Articular chondrocyte of knee joint (primary cell): ENCODE measurements around the gene ELMO1. TPM values are rescaled to one million over a fixed set of nuclear protein-coding genes. Genes with fewer than 3 reads are reported as not detected.

Experiments
- small RNA-seq: library from RNA; depleted of rRNA; stranded (forward); fragments of <200 nt; gene quantifications from one replicate; pipeline ENCODE3, GENCODE V24; 2012
- total RNA-seq: library from RNA; depleted of rRNA; stranded (reverse); fragments of >200 nt; gene quantifications from 2 replicates; pipeline ENCODE4 v1.2.3, GENCODE V29; 2012

ELMO1 gene, protein sequence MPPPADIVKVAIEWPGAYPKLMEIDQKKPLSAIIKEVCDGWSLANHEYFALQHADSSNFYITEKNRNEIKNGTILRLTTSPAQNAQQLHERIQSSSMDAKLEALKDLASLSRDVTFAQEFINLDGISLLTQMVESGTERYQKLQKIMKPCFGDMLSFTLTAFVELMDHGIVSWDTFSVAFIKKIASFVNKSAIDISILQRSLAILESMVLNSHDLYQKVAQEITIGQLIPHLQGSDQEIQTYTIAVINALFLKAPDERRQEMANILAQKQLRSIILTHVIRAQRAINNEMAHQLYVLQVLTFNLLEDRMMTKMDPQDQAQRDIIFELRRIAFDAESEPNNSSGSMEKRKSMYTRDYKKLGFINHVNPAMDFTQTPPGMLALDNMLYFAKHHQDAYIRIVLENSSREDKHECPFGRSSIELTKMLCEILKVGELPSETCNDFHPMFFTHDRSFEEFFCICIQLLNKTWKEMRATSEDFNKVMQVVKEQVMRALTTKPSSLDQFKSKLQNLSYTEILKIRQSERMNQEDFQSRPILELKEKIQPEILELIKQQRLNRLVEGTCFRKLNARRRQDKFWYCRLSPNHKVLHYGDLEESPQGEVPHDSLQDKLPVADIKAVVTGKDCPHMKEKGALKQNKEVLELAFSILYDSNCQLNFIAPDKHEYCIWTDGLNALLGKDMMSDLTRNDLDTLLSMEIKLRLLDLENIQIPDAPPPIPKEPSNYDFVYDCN
- 11.9 and 15.3 TPM in 2 replicates for total RNA-seq

DNA sequence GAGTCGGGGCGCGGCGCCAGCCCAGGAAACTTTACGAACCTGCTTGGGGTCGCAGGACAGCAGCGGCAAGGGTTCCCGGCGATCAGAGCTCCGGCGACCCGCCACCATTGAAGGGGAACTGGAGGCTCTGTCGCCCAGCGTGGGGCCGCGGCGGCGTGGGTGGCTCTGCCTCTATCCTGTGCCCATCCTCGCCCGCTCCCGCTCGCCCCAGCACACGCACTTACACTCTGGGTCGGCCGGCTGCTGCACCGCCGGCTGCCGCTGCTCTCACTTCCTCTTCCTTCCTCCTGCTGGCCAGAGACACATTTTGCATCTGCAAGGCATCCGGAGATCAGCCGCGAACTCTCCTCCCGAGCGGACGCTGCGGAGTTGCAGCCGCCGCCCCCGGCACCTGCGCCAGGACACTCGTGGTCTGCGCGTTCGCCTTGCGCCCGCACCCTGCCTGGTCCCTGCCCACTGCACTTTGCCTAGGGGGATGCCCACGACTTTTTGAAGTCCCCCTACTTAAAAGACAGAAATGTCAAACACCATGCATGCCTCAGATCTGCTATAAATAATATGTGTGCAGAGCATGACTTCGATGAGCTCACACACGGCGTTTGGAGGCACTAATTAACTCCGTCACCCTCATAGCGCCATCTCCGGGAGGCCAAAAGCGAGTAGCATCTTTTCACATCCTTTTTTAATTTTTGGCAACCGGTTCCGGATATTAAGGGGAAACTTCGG lies at the start of gene ELMO1:
ELMO1 (minus strand) TSS at position 229 of the 726 bp plus-strand sequence. CDS start 106,174 bp downstream, outside the sequence.

Small RNA genes within 50 kb of the gene (small RNA-seq; reads per million reads assigned to genes)
- gene MIR1200, result not detected
- gene RF00019, result not detected
- not detected for gene RF00432
- not detected for gene RNU6-565P

Other genes starting within 250 kb of the ELMO1 start
- 0.32 TPM in 1 of 2 replicates, not detected in the other for gene GPR141, start 234.9 kb upstream of the ELMO1 start, total RNA-seq